PC-3 (cell line): ENCODE results near the gene OVOL3. TPM values are rescaled to one million over a fixed set of nuclear protein-coding genes. Genes with fewer than 3 reads are reported as not detected.

Experiments used
- ATAC-seq: fragments of 200-7000 bp; cut with Tn5 transposase; 2 replicates; pipeline ENCODE4 v1.9.1; 2020; ENCODE audit warnings: mild to moderate bottlenecking, moderate library complexity
- BruUV-seq: library from RNA; stranded (reverse); fragments of 400-500 nt; replicated peaks from 2 replicates; lab custom pipeline; 2021; lab: Mats Ljungman, UMichigan
- CTCF ChIA-PET: fragments of 300-600 bp; sonication (Branson Sonifier 250); formaldehyde crosslinking; loops from one replicate; lab custom pipeline; 2022; ENCODE audit warnings: antibody characterized with exemption; lab: Charles Lee
- POLR2A ChIA-PET: fragments of 300-600 bp; sonication (Branson Sonifier 250); formaldehyde crosslinking; loops from one replicate; lab custom pipeline; 2022; ENCODE audit warnings: antibody characterized with exemption; ENCODE audit not compliant: unreplicated experiment; lab: Charles Lee
- DNase-seq: peaks from one replicate; pipeline ENCODE4 v3.0.0-alpha.2; 2015
- H2AFZ ChIP-seq: fragments of 300-600 bp; sonication (generic); 2 replicates; pipeline ENCODE4 v1.6.0; 2016; ENCODE audit warnings: antibody characterized with exemption, low read length
- H3F3A ChIP-seq: fragments of 300-600 bp; sonication (generic); one replicate; pipeline ENCODE4 v1.6.0; 2017; ENCODE audit warnings: antibody characterized with exemption, low read length, control low read depth, mild to moderate bottlenecking; ENCODE audit not compliant: unreplicated experiment
- H3K27ac ChIP-seq: fragments of 300-600 bp; sonication (generic); 2 replicates; pipeline ENCODE4 v1.5.1; 2016; ENCODE audit warnings: mild to moderate bottlenecking, low read length
- H3K27me3 ChIP-seq: fragments of 300-600 bp; sonication (generic); 2 replicates; pipeline ENCODE4 v1.6.1; 2016; ENCODE audit warnings: low read length, mixed read lengths
- H3K36me3 ChIP-seq: fragments of 300-600 bp; sonication (generic); 2 replicates; pipeline ENCODE4 v1.6.1; 2016; ENCODE audit warnings: low read depth, mixed run types, low read length, mixed read lengths
- H3K4me1 ChIP-seq: fragments of 300-600 bp; sonication (generic); 2 replicates; pipeline ENCODE4 v1.5.1; 2016; ENCODE audit warnings: low read length; ENCODE audit not compliant: insufficient read depth
- H3K4me2 ChIP-seq: fragments of 300-600 bp; sonication (generic); 2 replicates; pipeline ENCODE4 v1.6.0; 2016; ENCODE audit warnings: low read length
- H3K4me3 ChIP-seq: fragments of 300-600 bp; sonication (generic); 2 replicates; pipeline ENCODE4 v1.5.1; 2016; ENCODE audit warnings: mild to moderate bottlenecking, low read length, mixed read lengths
- H3K79me2 ChIP-seq: fragments of 300-600 bp; sonication (generic); 2 replicates; pipeline ENCODE4 v1.6.1; 2017; ENCODE audit warnings: low read length, mixed read lengths
- H3K9ac ChIP-seq: fragments of 300-600 bp; sonication (generic); 2 replicates; pipeline ENCODE4 v1.6.0; 2016; ENCODE audit warnings: mild to moderate bottlenecking, low read length
- H3K9me2 ChIP-seq: fragments of 300-600 bp; sonication (generic); replicated peaks from 2 replicates; pipeline ENCODE4 v1.6.1; 2016; ENCODE audit warnings: mixed run types, low read length, mixed read lengths
- H3K9me3 ChIP-seq: fragments of 300-600 bp; sonication (generic); 2 replicates; pipeline ENCODE4 v1.6.1; 2016; ENCODE audit warnings: low read length, mixed read lengths
- H4K20me1 ChIP-seq: fragments of 300-600 bp; sonication (generic); 2 replicates; pipeline ENCODE4 v1.6.1; 2016; ENCODE audit warnings: low read length, mixed read lengths
- CTCF ChIP-seq: fragments of 300-600 bp; sonication (generic); conservative IDR thresholded peaks from 2 replicates; pipeline ENCODE4 v1.5.1; 2017; ENCODE audit warnings: antibody characterized with exemption, low read depth, mild to moderate bottlenecking, low read length
- EZH2 ChIP-seq: fragments of 300-600 bp; sonication (generic); IDR thresholded peaks from one replicate; pipeline ENCODE4 v1.6.1; 2017; ENCODE audit warnings: antibody characterized with exemption, mild to moderate bottlenecking, low read length; ENCODE audit not compliant: unreplicated experiment
- EZH2phosphoT487 ChIP-seq: fragments of 300-600 bp; sonication (generic); IDR thresholded peaks from 2 replicates; pipeline ENCODE4 v1.6.1; 2018; ENCODE audit warnings: mild to moderate bottlenecking, antibody characterized with exemption, low read length, borderline replicate concordance
- intact Hi-C: fragments of 100-400 bp; cut with micrococcal nuclease; formaldehyde crosslinking; loops from 2 replicates; pipeline ENCODE4 v1.9.0; 2023
- total RNA-seq: library from RNA; depleted of rRNA; stranded (reverse); fragments of >200 nt; gene quantifications from 2 replicates; pipeline ENCODE4 v1.2.3, GENCODE V29; 2014

The OVOL3 gene
- total RNA-seq, 1 experiment from 2014 or later = not detected

GRCh38 chr19:36120092-36120983 lies 9.4 kb downstream of the OVOL3 start:
- intact Hi-C loops = no loop called here
- CTCF ChIA-PET = no interaction called here
- Histone ChIP-seq H3K27me3 (no peaks in the 10 kb centered on the region), H3K4me3 (no peak overlapping the region), H3K4me1 (peaks cover 9% of the 10 kb centered on the region; the same call in 1 of the 2 replicates), H2AFZ (no peak overlapping the region), H4K20me1 (no peaks in the 10 kb centered on the region), H3K9ac (no peak overlapping the region), H3K79me2 (peaks cover 12% of the 10 kb centered on the region), H3K4me2 (no peak overlapping the region), H3K9me2 (no peaks in the 10 kb centered on the region), H3F3A (no peaks in the 10 kb centered on the region), H3K36me3 (0 out of 2 replicates have a peak, but pooled peaks cover 6% of the 10 kb centered on the region), H3K27ac (no peak overlapping the region), H3K9me3 (no peaks in the 10 kb centered on the region)
- ATAC-seq = no peak
- TF ChIP-seq EZH2phosphoT487 (no peak), EZH2 (no peak), CTCF (no peak)
- BruUV-seq = no TSS peak
- no peak for DNase-seq
- POLR2A ChIA-PET = no interaction called here

DNA sequence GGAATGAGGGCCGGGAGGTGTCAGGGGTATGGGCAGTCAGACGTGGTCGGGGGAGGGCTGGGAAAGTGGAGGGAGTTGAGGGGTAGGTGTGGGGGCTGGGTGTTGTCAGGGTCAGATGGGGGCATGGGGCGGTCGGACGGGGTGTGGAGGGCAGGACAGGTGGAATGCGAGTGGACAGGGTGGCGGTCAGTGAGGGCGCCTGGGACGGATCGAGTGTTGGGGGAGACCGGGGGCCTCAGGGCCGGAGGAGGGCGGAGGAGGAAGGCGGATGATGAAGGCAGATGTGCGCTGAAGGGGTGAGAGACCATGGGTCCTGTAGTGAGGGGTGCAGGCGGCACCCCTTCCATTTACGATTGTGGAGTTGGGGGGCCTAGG lies 10.0 kb downstream of the OVOL3 start:
- no peak overlapping the region for H3K4me2 ChIP-seq
- DNase-seq (no peak), ATAC-seq (no peak)
- H3K36me3 ChIP-seq = peaks cover 7% of the 10 kb centered on the region; the same call in 1 of the 2 replicates
- H3K27me3 ChIP-seq = no peaks in the 10 kb centered on the region
- no peaks in the 10 kb centered on the region for H3K9me2 ChIP-seq
- ChIA-PET CTCF (no interaction called here), POLR2A (no interaction called here)
- no peak overlapping the region for H3K9ac ChIP-seq
- H4K20me1 ChIP-seq = no peaks in the 10 kb centered on the region
- peaks cover 7% of the 10 kb centered on the region; the same call in 1 of the 2 replicates for H3K4me1 ChIP-seq
- H3K79me2 ChIP-seq = peaks cover 9% of the 10 kb centered on the region
- intact Hi-C loops = no loop called here
- no peak overlapping the region for H3K27ac ChIP-seq
- BruUV-seq = no TSS peak
- no peak overlapping the region for H2AFZ ChIP-seq
- no peak overlapping the region for H3K4me3 ChIP-seq
- TF ChIP-seq EZH2phosphoT487 = no peak
- no peaks in the 10 kb centered on the region for H3F3A ChIP-seq
- H3K9me3 ChIP-seq = no peaks in the 10 kb centered on the region

DNA sequence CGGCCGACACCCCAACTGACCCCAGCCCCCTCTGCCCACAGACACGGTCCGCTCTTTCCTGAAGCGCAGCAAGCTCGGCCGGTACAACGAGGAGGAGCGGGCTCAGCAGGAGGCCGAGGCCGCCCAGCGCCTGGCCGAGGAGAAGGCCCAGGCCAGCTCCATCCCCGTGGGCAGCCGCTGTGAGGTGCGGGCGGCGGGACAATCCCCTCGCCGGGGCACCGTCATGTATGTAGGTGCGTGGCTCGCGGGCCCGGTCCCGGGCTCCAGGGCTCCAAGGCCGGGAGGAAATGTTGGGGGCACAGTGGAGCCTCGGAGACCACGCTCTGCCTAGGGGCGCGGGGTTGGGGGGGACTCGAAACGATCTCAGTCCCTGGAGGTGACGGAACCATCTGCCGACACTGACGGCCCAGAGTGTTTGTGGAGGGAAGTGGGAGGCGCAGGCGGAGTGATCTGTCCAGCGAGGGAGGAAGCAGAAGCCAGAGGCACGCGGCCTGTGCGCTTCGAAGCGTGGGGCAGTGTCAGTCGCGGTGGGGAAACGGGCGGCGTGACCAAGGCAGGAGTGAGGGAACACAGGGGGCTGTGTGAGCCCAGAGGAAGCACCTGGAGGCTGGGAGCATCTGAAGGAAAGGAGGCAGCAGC lies 10.7 kb downstream of the OVOL3 start:
- Histone ChIP-seq H3K9ac (no peak overlapping the region), H3K9me2 (no peaks in the 10 kb centered on the region), H3K79me2 (peaks cover 3% of the 10 kb centered on the region; the same call in 1 of the 2 replicates), H3K27ac (no peak overlapping the region), H3K27me3 (no peaks in the 10 kb centered on the region), H3K36me3 (peaks cover 7% of the 10 kb centered on the region; the same call in 1 of the 2 replicates), H3F3A (no peaks in the 10 kb centered on the region), H2AFZ (no peak overlapping the region), H3K4me3 (no peak overlapping the region), H3K4me1 (0 out of 2 replicates have a peak, but pooled peaks cover 3% of the 10 kb centered on the region), H3K9me3 (no peaks in the 10 kb centered on the region), H3K4me2 (no peak overlapping the region), H4K20me1 (no peaks in the 10 kb centered on the region)
- TF ChIP-seq EZH2phosphoT487 (no peak), EZH2 (no peak), CTCF (no peak)
- CTCF ChIA-PET = no interaction called here
- intact Hi-C loops = no loop called here
- ATAC-seq (no peak), DNase-seq (no peak)
- BruUV-seq = no TSS peak
- POLR2A ChIA-PET = no interaction called here
